Daoy (cell line): ENCODE results near the gene ADGRG2. TPM values are rescaled to one million over a fixed set of nuclear protein-coding genes. Genes with fewer than 3 reads are reported as not detected.
A peak's percentile ranks its signal among the peaks of the same experiment; 100 is the strongest.
"Not testable (repeated sequence)": the region's sequence is repeated elsewhere in the genome, so short reads cannot be mapped to it uniquely, and the experiment has no call there.

Experiments used
- DNase-seq: peaks from one replicate; pipeline ENCODE4 v3.0.0-alpha.2; 2015; ENCODE audit warnings: low read depth
- total RNA-seq: library from RNA; depleted of rRNA; stranded (reverse); fragments of >200 nt; shearing (Covaris generic); gene quantifications from 2 replicates; pipeline ENCODE4 v1.2.3, GENCODE V29; 2014

Gene ADGRG2
- total RNA-seq, 1 experiment from 2014 or later = 0.29 TPM

DNA sequence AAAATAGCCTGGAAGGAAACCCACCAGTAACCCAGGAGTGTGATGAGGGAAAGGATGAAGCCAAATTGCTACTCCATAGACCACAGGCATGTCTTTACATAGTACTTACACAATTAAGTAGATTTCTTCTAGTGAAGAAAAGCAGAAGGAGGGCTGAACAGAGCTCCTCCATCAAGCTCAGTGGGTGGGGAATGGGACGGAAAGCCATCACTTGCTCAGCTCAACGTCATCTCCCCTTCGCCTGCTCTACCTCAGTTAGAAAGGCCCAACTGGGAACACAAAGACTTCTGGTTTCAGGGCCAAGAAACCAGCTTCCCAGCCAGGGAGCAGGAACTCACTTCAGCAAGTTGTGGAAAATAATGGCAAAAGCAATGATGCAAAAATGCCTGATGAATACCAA lies 36.6 kb downstream of the ADGRG2 start:
- no peak for DNase-seq

DNA sequence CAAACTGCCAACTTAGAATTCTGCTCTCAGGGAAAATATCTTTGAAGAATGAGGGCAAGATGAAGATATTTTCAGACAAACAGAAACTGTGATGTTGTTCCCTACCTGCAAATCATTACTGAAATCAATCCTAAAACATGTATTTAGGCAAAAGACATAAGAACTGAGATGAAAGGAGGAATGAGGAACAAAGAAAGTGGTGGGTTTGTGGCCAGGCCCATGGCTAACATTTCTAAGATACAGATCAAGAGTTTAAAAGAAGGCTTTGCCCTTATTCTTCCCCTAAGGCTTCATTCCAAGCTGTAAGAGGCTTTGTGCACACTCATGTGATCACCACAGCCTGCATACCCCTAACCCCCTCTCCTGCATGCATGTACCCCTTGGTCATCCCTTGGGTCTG lies 46.5 kb downstream of the ADGRG2 start:
- no peak for DNase-seq

DNA sequence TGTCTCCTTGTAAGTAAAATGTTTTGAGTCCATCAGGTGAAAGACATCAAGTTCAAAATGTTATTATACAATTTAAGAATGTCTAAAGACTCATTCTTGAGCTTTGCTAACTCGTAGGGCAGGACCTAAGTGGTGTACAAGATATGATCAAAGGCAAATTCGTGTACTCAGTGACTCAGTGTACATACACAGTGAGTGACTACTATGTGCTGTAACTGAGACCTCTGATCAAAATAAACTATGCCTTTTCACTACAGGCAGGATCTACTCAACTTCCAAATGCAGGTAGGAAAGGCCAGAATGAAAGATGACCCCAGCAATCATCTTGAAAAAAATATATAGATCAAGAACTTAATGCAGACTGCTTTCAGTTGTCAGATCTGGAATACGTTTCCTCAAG lies 49.9 kb downstream of the ADGRG2 start:
- DNase-seq = no peak

DNA sequence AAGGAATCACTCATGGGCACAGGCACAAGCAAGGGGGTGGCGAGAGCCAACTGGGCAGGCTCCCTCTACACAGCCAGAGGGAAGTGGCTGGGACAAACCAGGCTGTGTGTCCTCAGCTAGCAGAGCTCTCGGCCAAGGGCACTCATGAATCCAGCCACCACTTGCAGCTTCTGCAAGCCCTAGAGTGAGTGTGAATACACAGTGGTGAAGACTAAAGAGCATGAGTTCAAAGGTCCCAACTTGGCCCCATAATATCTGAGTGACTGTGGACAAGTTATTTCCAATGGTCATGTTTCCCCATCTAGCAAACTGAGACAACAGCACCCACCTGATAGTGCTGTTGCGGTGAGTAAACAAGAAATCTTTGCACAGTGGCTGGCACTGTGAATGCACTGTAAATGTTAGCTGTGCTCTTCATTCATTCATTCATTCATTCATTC lies 51.7 kb downstream of the ADGRG2 start:
- no peak for DNase-seq

DNA sequence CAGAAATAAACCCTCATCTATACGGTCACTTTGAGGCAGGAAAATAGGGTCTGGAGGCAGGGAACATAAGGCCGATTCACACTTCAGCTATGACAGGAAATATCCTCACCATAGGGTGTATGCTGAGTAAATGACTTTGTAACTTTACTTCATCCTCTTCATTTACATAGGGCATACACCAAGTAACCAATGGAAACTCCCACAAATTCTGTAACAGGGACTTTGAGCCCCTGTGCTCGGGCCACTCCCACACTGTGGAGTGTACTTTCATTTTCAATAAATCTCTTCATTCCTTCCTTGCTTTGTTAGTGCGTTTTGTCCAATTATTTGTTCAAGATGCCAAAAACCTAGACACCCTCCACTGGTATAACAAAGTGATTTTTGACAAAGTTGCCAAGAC lies 55.3 kb downstream of the ADGRG2 start:
- not testable (repeated sequence) for DNase-seq

DNA sequence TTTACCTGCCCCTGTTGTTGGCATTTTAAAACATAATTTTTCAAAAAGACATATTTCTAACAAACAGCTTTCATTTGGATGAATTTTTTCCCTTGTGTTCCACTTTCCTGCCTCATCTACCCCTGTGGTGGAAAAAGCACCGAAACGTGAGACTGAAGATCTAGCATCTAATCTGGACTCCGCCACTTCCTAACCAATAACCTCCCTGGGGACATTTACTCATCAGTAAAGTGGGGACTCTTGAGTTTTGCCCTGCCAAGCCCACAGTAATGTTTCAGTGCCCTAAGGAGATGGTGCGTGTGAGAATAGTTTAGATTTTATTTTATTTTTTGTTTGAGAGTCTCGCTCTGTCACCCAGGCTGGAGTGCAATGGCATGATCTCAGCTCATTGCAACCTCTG lies 56.7 kb downstream of the ADGRG2 start:
- no peak for DNase-seq

DNA sequence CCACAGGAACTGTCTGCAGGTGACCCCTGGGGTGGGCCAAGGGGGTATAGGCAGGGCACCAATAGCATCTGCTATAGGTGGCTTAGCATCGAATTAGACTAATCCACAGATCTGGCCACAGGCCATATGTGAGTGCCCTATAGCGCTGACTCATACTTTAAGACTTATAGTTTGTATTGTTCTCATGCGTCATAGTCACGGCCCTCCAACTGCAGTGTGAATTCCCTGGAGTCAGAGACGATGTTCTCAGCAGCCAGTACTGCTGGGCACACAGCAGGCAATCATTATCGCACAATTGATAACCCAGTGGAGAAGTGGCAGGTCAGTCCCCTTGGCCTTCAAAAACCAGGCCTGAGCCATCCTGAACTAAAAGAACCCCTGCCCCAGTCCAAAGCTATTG lies 58.1 kb downstream of the ADGRG2 start:
- DNase-seq = peak; percentile 46

DNA sequence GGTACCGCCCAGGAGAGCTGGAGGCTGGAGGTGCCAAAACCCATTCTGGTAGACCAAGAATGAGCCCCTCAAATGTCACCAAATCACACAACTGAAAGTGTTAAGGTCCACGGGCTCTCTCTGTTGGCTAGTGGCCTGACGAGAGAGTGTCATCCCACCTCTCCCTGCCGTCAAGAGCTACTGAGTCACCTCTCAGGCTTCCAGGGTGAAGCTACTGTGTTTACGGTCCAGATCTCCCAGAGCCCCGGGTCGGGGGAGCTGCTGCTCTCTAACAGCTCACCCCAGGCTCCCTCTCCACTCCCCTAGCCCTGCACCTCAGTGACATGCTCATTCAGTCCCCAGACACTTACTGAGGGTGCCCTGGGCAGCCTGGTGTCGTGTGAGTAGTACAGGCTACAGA lies 59.2 kb downstream of the ADGRG2 start:
- peak; percentile 17 for DNase-seq

DNA sequence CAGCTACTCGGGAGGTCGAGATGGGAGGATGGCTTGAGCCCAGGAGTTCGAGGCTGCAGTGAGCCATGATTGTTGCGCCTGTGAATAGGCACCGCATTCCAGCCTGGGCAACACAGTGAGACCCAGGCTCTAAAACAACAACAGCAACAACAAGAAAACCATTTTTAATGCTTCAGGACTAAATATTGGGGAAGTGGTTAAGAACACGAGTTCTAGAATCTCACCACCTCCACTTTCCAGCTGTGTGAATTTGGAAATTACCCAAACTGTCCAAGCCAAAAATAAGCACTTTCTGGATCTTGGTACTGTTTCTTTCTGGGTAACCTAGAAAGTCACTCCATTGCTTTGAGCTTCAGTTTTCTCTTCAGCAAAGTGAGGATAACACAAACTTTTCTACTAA lies 63.2 kb downstream of the ADGRG2 start:
- DNase-seq = no peak

DNA sequence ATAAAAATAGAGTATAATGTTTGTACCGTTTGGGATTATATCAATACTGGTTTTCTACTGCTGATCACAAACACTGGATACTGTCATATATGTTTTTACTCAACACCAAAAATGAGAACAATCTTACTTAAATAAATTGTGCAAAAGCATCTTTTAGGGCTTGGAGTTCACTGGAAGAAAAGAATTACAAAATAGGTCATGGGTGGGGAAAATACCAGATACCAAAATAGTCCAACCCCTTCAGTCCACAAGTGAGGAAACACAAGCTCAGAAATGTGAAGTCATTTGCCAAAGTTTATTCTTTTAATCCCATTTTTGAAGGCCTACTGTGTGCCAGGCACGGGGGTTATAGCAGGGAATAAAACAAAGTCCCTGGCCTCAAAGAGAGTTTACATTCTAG lies 64.4 kb downstream of the ADGRG2 start:
- no peak for DNase-seq

DNA sequence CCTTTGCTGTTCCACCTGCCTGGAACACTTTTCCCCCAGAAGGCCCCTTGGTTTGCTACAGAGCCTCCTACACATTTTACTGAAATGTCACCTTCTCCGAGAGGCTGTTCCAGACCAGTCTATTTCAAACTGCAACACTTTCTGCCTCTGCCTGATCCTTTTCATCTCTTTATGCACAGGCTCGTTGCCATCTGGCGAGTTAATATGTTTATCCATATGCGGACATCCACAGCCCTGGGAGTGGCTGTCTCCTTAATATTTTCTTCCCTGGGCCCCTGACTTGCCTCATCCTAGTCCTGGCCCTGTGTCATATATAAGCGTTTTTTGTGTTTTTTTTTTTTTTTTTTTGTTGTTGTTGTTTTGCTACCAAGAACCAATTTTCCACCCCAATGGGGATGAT lies 73.2 kb downstream of the ADGRG2 start:
- no peak for DNase-seq

DNA sequence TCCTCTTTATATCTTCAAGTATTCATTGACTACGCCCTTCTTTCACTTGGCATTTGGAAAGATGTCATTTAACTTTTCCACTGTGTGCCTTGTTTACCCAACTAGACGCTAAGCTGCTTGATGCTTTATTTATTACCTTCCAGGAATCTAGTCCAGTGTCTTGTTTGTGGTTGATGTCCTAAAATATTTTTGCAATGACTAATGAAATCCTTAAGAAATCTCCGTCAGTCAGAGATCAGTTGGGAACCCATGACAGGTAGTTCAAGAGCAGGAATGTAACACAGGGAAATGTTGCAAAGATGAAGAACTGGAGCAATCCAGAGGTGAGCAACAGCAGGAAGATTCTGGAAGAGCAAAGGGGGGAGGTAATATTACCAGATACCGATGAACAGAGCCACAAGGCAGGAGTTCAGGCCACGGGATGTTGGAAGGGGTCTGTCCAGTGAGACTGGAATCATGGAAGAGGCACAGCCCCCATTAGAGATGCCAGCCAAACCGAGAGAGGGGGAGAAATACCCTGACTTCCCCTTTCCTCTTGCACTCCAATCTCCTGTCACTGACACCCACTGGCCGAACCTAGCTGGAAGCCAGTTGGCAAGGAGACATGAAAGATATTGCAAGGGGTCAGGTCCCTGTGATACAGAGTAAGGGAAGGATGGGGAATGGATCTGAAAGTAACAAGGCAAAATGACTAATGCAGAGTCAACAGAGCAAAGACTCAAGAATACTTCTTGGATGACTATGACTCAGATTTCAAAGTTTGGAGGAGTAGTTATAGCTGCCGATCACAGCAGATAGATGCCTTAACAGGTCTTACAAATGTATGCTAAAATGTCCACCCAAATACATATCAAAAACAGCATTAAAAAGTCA lies 75.7 kb downstream of the ADGRG2 start:
- DNase-seq = peak; percentile 22

DNA sequence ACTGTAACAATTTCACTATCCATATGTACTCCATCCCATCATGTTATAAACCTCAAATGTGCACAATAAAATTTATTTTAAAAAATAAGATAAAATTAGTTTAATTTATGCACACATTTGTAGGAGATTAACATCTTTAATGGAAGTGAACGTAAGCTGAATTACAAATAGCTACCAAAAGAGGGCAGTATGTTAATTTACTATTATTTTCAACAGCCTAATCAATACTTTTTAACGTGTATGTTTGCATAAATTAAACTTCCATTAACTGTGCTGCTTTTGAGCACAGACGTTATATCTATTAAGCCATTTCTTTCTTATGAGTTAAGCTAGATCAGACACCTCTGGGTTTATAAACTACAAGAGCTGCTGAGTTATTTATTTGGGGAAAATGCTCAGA lies 81.9 kb downstream of the ADGRG2 start:
- DNase-seq = no peak

DNA sequence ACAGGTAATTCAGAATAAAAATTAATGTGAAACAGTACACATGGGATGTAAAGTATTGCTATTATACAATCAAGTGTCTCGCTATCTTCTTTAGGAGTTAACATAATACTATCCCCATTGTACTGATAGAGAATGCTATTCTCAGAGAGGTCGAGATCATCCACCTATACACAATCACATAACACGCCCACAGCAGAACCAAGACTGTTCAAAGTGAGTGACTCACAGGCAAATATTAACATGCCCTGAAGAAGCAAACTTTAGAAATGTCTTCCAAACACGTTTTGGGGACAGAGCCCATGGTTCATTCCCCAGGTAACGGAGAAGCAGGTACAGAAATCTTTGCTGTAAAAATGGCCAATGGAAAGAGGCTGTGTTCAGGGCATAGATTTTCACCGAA lies 88.2 kb downstream of the ADGRG2 start:
- DNase-seq = no peak

DNA sequence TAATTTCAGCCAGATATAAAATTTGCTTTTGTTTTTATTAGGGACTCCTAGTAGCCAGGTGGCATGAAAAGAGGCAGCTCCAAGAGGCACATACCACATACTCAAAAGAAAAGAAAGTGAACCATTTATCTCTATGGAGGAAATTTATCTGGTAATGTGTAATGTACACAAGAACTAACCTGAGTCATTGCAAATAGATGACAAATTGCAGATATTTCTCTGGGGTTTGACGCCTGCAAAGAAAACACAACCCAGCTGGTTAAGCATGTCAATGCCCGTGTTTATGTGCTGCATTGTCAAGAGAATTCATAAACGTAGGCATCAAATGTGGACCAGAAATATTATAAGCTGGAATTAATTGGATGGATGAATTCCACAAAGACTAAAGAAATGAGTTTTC lies 91.5 kb downstream of the ADGRG2 start:
- no peak for DNase-seq

DNA sequence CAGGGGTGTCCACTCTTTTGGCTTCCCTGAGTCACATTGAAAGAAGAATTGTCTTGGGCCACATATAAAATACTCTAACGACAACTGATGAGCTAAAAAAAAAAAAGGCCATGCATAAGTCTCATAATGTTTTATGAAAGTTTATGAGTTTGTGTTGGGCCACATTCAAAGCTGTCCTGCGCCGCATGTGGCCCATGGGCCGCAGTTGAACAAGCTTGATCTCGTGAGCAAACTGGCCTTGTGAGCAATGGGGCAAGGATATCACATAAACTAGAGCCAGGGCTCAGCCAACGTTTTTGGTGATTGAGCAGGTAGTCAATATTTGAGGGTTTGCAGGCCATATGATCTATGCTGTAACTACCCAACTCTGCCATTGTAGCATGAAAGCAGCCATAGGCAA lies 93.7 kb downstream of the ADGRG2 start:
- no peak for DNase-seq

DNA sequence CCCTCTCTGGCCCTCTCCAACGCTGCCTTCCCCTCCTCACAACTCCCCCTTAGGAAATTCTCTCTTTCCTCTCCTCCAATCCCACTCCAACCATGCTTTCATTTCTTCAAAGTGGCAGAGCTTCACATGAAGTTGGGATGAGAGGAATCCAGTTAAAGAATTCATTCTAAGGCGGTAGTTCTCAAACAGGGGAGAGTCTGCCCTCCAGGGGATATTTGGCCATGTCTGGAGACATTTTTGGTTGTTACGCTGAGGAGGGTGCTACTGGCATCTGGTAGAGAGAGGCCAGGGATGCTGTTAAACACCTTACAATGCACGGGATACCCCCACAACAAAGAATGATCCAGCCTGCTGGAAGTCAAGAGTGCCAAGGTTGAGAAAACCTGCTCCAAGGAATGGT lies 97.9 kb downstream of the ADGRG2 start:
- DNase-seq = no peak

DNA sequence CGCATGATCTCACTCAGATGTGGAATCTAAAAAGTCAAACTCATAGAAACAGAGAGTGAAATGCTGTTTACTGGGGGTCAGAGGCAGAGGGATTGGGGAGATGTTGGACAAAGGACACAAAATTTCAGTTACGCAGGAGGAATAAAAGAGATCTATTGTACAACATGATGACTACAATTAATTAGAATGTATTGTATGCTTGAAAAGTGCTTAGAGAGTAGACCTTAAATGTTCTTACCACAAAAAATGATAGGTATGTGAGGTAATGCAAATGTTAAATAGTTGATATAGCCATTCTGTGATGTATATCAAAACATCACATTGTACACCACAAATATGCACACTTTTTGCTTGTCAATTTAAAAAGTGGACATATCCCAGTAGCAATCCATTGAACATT lies 102.3 kb downstream of the ADGRG2 start:
- DNase-seq = no peak

DNA sequence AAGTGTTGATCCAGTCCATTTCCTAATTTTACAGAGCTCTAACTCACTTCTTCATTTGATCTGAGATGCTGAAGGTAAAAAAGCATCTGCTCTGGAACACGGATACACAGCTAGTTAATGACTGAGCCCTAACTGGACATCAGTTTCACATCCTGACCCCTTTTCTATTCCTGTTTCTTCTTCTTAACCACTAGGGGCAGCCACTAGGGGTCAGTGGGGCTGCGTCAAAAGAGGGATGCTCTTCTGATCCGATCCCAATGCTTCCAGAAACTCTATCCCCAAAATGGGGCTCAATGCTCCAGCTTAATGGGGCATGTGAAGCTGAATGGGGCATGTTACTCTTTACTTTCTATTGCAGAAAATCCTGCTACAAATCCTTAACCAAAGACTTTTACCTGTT lies 105.0 kb downstream of the ADGRG2 start:
- peak; percentile 22 for DNase-seq

DNA sequence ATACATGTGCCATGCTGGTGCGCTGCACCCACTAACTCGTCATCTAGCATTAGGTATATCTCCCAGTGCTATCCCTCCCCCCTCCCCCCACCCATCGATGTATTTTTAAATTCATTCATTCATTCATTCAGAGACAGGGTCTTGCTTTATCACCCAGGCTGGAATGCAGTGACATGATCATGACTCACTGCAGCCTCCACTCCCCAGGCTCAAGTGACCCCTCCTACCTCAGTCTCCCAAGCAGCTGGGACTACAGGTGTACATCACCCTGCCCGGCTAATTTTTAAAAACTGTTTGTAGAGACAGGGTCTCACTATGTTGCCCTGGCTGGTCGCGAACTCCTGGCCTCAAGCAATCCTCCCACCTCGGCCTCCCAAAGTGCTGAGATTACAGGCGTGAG lies 105.7 kb downstream of the ADGRG2 start:
- DNase-seq = not testable (repeated sequence)

DNA sequence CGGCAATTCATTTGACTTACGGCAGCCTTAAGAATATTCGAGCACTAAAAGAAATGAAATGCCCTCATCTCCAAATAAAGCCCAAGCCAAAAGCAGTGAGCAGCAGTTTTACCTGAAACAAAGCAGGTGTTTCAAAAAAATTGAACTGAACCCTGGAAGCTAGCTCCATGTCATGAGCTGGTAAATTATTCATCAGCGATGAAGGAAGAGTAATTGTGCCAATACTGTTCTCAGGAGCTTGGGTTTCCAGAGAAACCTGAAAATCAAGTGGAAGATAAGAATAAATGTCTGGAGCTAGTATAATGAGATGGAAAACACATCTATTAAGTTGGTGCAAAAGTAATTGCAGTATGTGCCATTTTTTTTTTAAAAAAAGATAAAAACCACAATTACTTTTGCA lies 114.4 kb downstream of the ADGRG2 start:
- no peak for DNase-seq

DNA sequence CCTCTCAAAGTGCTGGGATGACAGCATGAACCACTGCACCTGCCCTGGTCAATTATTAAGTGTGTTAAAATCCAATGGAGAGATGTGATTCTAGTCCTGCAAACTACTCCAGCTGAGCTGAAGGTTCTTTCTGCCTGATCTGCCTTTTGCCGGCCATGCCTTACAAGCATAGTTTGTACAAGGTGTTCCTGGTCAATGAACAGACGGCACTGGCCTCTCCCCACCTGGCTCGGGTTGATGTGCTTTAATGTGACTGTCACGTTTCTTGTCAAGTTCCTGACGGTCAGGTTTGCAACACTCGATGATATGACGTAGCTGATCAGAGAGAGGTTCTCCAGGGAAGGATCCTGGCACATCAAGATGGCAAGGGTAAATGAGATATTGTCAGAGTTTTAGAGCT lies 115.3 kb downstream of the ADGRG2 start:
- no peak for DNase-seq

DNA sequence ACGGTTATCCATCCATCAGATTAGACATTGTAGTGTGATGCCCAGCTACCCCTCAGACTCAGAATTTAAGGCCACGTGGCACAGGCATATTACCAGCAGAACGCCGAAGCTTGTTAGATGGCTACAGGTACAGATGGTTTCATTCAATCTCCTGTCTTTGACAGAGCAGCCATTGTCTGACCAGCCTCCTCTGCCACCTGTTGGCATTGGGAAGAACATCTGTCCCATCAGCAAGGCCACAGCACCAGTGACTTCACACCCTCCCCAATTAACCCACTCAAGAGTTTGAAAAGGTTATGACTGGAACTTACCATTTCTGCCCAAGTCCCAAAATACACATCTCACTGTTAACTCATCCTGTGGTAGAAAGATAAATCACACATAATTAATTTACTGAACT lies 116.4 kb downstream of the ADGRG2 start:
- no peak for DNase-seq

DNA sequence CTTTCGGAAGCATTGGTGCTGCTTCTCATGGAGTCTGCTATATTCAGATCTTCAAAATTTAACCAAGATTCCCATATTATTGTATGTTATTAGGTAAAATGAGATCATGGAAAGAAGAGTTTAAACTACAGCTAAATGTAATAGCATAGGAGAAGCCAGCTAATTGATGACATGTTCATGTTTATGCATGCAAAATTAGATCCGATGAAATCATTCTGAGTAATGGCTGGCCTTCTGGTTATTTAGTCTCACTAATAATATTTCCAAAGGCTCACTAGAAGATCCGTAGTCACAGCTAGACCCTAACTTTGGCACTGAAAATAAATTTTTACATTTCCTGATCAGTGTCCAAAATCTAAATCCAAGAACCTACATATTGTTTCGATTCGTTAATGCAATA lies 118.5 kb downstream of the ADGRG2 start:
- no peak for DNase-seq
